ENCODE data around the gene TMEM181. TPM values are rescaled to one million over a fixed set of nuclear protein-coding genes. Genes with fewer than 3 reads are reported as not detected.
"Not testable (repeated sequence)": the region's sequence is repeated elsewhere in the genome, so short reads cannot be mapped to it uniquely, and the experiment has no call there.

The TMEM181 gene
- total RNA-seq, 1 donor, result 13.4 TPM

DNA sequence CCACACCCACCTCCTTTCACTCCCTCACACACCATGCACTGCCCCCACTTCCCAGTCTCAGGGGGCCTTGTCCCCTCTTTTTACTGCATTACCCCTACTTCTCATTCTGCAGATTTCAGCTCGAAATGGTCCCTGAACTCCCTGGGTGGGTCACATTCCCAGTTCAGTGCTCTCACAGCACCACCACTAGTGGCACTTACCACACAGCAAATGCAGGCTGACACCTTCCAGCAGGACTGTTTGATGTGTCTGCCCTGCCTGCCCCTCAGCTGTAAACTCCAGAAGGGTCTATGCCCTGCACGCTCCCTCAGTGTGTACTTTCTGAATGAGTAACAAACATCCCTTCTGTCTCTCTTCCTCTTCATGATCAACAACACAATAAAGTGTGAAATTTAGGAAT is 80.6 kb downstream of the TMEM181 start:
- Histone ChIP-seq H3K27me3 (ENCODE audit: insufficient read depth, low read length) (no peaks in the 10 kb centered on the region), H3K9me3 (ENCODE audit: low read depth, low read length) (no peaks in the 10 kb centered on the region), H3K4me3 (ENCODE audit: low read length) (no peak overlapping the region), H3K4me1 (ENCODE audit: insufficient read depth, low read length) (peaks cover 53% of the 10 kb centered on the region)

DNA sequence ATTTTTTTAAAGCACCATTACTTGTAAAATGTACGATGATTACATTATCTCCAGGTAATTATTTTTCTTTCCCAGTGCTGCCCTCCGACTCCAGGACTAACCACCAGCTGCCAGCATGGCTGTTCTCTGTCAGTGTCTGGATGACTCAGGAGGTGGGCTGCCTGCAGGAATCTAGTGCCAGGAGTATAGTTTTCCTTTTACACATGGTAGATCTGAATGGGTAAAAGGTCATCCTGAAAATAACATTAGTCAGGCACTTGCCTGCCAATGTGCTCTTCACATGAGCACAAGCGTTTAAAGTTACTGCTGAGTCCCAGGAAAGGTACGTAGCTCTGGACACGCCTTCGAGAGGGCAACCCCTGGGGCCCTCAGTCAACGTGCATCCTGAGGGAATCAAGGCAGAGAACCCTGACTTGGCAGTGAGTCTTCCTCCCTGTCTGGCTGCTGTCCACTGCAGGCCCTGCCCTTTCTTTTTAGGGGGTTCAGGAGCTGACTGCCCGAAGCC is 82.3 kb downstream of the TMEM181 start:
- H3K27me3 ChIP-seq (ENCODE audit: insufficient read depth, low read length), result no peaks in the 10 kb centered on the region
- H3K4me1 ChIP-seq (ENCODE audit: insufficient read depth, low read length), result peaks cover 53% of the 10 kb centered on the region
- H3K4me3 ChIP-seq (ENCODE audit: low read length), result no peak overlapping the region
- no peaks in the 10 kb centered on the region for H3K9me3 ChIP-seq (ENCODE audit: low read depth, low read length)

DNA sequence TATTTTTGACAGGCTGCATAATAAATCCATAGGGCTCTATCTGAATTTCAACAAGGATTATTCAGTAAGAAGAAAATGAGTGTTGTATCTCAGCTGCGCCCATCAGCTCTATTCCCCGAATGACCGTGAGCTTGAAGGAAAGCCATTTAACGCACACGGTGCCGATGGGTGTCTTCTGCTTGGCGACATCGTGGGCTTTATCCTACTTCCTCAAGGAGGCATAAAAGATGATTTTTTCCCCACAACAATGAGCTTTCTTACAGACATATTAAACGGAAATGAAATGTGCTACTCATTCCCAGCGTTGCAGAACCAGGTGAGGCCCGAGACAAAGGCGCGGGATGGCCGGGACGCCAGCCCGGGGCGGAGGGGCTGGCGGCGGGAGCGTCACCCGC is 83.9 kb downstream of the TMEM181 start:
- Histone ChIP-seq H3K9me3 (ENCODE audit: low read depth, low read length) (no peaks in the 10 kb centered on the region), H3K27me3 (ENCODE audit: insufficient read depth, low read length) (no peaks in the 10 kb centered on the region), H3K4me3 (ENCODE audit: low read length) (peak overlapping the region; percentile 98), H3K4me1 (ENCODE audit: insufficient read depth, low read length) (peaks cover 57% of the 10 kb centered on the region)

DNA sequence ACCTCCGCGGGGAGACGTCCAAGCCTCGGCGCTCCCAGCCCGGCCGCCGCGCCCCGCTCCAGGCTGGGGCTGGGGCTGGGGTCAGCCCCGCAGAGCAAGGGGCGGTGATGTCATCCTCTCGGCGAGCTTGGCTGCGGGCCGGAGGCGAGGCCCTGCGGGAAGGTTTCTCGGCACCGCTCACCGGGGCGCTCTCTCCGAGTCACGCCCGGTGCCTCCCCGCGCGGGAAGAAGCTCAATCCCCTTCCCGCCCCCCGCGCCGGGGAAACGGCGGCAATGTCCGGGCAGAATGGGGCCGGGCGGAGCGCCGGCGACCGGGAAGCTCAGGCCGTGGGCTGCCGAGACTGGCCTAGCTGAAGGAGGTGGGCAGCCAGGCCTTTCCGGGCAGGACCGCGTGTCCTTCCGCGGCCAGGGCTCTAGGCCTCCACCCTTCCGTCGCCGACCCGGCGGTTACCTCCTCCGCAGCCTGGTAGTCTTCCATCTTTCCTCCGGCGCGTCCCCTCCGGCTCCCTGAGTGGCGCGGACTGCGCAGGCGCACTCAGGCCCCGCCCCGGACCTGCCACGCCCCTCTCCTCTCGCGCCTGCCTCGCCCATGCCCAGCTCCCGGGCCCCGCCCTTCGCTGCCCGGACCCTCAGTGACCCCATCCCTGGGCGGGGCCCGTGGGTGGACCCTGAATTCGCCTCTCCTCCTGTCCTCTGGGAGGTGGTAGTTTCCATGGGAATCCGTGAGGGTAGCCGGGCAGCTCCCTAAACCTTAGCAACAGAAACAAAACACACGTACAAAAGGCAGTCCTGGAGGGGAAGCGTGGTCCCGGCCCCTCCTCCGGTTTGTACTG is 84.6 kb downstream of the TMEM181 start, which contains the start of gene DYNLT1:
Gene DYNLT1 (minus strand): TSS at position 513 of the 833 bp plus-strand sequence. CDS start 35 bp downstream, at position 478.
- Histone ChIP-seq H3K4me3 (ENCODE audit: low read length) (peak within 1 kb of the TSS; percentile 98), H3K9me3 (ENCODE audit: low read depth, low read length) (no peaks in the 10 kb centered on the region), H3K4me1 (ENCODE audit: insufficient read depth, low read length) (peaks cover 57% of the 10 kb centered on the region), H3K27me3 (ENCODE audit: insufficient read depth, low read length) (no peaks in the 10 kb centered on the region)

DNA sequence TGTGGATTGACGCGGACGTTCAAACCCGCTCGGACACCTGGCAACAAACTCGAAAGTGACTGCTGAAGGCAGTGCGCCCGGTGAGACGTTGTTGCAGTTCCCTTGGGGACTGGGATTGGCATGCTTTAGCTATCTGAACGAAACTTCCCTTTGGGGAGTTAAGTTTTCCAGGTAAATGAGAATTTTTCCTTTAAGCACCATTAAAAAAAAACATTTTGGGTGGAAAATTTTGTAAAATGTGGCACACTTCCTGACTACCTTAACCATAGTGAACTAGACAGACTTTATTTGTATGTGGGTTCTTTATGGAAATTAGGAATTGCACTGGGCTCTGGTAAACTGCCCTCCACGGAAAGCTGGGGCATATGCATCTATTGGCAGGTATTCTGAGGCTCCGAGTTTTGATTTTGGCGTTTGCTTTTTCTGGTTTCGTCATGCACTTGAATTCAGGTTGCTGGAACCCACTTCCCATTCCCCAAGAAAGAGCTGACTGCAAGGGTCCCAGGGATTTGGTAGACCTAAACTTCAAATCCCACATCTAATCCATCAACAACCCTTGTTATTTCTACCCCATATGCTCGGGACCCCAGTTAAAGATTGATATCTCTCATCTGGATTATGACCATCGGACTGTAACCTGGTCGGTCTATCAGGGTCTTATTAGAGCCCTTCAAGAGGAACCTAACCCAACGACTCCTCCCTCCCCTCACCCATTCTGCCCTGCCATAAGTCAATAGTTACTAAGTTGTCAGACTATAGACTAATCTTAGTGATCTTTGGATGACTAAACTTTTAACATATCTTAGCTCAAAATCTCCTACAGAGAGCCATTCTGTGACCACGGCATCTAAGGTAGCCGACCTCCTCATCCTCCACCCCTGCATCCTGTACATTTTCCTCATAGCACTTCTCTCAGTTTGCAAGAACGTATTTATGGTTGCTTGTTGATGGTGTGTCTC is 85.5 kb downstream of the TMEM181 start:
- no peaks in the 10 kb centered on the region for H3K9me3 ChIP-seq (ENCODE audit: low read depth, low read length)
- no peaks in the 10 kb centered on the region for H3K27me3 ChIP-seq (ENCODE audit: insufficient read depth, low read length)
- peaks cover 55% of the 10 kb centered on the region for H3K4me1 ChIP-seq (ENCODE audit: insufficient read depth, low read length)
- peak overlapping the region; percentile 98 for H3K4me3 ChIP-seq (ENCODE audit: low read length)

DNA sequence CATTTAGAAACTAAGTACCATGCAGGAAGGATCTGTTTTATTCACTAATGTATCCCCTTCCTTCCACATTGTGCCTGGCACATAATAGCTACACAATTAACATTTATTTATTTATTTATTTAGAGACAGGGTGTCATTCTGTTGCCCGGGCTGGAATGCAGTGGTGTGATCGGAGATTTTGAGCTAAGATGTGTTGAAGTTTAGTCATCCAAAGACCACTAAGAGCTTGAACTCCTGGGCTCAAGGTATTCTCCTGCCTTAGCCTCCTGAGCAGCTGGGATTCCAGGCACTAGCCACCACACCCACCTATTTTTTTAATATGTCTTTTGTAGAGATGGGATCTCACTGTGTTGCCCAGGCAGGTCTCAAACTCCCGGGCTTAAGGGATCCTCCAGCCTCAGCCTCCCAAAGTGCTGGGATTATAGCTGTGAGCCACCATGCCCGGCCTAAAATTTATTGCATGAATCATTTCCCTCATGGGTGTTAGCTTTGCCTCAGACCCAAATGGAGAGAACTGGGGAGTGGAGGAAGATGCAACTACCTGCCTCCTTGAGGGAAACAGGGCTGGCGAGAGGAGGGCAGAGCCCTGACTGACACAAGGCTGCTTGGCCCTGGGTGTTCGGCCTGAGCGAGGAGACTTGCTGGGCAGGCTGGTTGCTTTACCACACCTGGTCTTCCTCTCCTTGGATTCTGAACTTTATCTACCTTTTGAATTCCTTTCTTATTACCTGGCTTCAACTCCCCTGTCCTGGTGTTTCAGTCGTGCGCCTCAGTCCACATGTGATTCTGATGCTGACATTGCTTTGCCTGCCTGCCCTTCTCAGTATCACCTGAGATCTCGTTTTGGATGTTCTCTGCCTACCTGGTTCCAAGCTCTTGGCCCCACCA is 86.4 kb downstream of the TMEM181 start:
- Histone ChIP-seq H3K9me3 (ENCODE audit: low read depth, low read length) (no peaks in the 10 kb centered on the region), H3K27me3 (ENCODE audit: insufficient read depth, low read length) (no peaks in the 10 kb centered on the region), H3K4me1 (ENCODE audit: insufficient read depth, low read length) (peaks cover 55% of the 10 kb centered on the region), H3K4me3 (ENCODE audit: low read length) (no peak overlapping the region)

DNA sequence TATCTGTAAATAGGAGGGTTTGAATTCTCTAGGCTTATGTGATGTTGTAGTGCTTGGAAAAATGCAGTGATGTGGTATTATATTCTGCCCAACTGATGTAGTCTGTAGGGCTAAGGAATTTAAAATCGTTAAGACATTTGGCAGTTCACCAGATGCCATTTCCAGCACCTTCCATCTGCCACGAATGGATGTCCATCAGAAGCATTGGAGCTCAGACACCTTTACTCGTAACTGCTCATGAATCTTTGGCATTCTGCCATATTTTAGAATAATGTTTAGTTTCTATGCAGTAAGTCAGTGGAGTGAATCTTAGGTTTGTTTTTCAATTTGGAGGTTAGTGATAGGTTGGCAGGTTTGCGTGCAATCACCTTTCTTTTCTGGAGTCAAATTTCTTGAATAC is 87.6 kb downstream of the TMEM181 start:
- H3K27me3 ChIP-seq (ENCODE audit: insufficient read depth, low read length), result no peaks in the 10 kb centered on the region
- no peaks in the 10 kb centered on the region for H3K9me3 ChIP-seq (ENCODE audit: low read depth, low read length)
- H3K4me3 ChIP-seq (ENCODE audit: low read length), result no peak overlapping the region
- H3K4me1 ChIP-seq (ENCODE audit: insufficient read depth, low read length), result peaks cover 50% of the 10 kb centered on the region

DNA sequence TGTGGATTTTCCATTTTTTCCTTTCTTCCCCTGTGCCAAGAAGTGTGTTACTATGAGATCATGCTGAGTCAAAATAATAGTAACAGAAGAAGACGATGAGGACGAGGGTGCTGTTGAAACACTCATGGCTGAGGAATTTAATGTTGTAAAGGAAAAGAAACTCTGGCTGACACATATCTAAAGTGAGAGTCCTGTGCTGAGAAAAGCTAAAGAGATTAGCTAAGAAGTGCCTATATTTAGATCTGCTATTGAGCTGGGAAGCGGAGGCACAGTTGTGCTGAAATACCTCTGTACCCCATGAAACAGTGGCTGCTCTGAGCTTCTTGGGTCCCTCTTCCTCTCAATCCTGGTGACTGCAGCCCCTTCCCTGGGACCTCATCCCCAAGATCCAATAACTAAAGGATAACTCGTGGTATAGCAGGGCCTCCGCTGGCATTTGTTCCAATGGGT is 88.8 kb downstream of the TMEM181 start:
- no peaks in the 10 kb centered on the region for H3K9me3 ChIP-seq (ENCODE audit: low read depth, low read length)
- no peak overlapping the region for H3K4me3 ChIP-seq (ENCODE audit: low read length)
- no peaks in the 10 kb centered on the region for H3K27me3 ChIP-seq (ENCODE audit: insufficient read depth, low read length)
- H3K4me1 ChIP-seq (ENCODE audit: insufficient read depth, low read length), result peaks cover 53% of the 10 kb centered on the region

DNA sequence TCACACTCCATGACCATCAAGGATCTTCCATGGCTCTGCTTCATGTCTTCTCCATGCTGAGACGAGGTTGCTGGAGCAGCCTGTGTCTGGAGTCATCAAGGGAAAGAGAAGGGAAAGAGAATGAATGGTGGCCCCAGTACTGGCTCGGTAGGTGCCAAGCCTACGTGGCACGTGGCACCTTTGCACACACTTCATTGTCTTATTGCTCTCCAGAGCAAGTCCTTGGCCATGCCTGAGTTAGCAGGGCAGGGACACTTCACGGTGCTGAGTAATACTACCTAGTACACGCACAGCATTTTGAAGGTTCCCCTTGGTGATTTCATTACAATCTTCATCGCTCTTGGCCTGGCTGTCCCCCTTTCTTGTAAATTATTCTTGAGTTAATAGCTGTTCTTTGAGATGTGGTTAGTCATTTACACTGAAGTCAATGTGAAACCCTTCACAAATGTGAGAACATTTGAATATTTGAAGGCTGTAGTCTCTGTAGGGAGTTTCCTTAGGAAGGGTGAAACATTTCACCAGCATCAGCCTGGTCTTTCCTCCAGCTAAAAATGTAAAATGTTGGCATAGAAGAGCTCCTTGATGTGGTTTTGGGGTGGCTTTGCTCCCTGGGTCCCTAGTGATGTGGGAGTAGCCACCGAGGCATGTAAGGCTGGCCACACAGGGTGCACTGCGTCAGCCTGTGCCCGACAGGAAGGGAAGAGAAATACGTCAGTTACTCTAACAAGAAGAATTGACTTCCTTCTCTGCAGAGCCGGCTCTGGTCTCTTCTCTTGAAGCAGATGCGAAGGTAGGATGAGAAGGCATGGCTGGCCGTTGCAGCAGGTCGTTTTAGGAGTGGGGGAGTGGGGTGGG is 89.6 kb downstream of the TMEM181 start, which contains the start of gene SYTL3:
Gene SYTL3 (plus strand): TSS at position 766 of the 855 bp plus-strand sequence. CDS start 13,215 bp downstream, outside the sequence.
- Histone ChIP-seq H3K4me1 (ENCODE audit: insufficient read depth, low read length) (peaks cover 61% of the 10 kb centered on the region), H3K27me3 (ENCODE audit: insufficient read depth, low read length) (no peaks in the 10 kb centered on the region)

DNA sequence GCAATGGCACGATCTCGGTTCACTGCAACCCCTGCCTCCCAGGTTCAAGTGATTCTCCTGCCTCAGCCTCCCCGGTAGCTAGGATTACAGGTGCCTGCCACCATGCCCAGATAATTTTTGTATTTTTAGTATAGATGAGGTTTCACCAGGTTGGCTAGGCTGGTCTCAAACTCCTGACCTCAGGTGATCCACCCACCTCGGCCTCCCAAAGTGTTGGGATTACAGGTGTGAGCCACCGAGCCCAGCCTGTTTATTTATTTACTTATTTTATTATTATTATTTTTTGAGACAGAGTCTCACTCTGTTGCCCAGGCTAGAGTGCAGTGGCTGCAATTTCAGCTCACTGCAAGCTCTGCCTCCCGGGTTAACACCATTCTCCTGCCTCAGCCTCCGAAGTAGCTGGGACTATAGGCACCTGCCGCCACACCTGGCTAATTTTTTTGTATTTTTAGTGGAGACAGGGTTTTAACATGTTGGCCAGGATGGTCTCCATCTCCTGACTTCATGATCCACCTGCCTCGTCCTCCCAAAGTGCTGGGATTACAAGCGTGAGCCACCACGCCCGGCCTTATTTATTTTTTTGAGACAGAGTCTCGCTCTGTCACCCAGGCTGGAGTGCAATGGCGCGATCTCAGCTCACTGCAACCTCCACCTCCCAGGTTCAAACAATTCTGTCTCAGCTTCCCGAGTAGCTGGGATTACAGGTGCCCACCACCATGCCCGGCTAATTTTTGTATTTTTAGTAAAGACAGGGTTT is 92.3 kb downstream of the TMEM181 start:
- H3K27me3 ChIP-seq (ENCODE audit: insufficient read depth, low read length); H3K9me3 ChIP-seq (ENCODE audit: low read depth, low read length); H3K4me3 ChIP-seq (ENCODE audit: low read length): not testable (repeated sequence)
- peaks cover 72% of the 10 kb centered on the region for H3K4me1 ChIP-seq (ENCODE audit: insufficient read depth, low read length)

More for the DNA sequence above, 89.6 kb downstream of the TMEM181 start, which contains the start of gene SYTL3:
- Histone ChIP-seq H3K9me3 (ENCODE audit: low read depth, low read length) (no peaks in the 10 kb centered on the region), H3K4me3 (ENCODE audit: low read length) (peak within 1 kb of the TSS; percentile 6)

DNA sequence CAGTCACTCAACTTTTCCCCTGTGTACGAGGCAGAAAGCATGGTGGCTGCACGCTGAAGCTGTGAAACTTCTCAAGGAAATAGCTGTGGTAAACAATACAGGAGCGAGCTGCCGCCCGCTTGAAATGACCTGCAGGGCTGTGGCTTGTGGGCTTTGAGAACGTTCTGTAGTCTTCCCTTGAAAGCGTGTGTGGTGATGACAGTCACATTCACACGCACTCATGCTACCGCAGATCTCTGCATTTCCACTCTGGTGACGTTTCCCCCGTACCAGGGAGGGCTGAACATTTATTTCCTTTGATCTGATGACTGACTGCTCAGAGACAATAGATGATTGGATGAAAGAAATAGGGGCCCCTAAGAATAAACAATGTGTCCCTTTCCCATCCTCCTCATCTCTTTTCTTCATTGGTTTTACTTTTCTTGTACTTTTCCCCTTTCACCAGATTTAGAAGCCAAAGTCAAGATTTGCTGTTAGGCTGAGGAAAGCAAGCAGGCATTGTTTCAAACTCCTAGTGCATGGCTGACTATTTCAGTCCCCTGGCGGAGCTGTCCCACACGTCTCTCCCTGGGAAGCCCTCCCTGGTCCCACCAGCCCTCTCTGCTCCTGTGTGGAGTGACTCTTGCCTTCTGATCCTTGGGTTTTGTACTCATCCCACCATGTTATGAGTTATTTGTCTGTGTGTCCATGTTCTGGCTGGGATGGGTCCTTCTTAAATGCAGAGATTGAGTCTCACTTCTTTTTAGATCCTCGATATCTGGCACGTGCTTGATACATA is 93.9 kb downstream of the TMEM181 start:
- no peak overlapping the region for H3K4me3 ChIP-seq (ENCODE audit: low read length)
- H3K4me1 ChIP-seq (ENCODE audit: insufficient read depth, low read length), result peaks cover 70% of the 10 kb centered on the region
- H3K9me3 ChIP-seq (ENCODE audit: low read depth, low read length), result no peaks in the 10 kb centered on the region
- H3K27me3 ChIP-seq (ENCODE audit: insufficient read depth, low read length), result no peaks in the 10 kb centered on the region

DNA sequence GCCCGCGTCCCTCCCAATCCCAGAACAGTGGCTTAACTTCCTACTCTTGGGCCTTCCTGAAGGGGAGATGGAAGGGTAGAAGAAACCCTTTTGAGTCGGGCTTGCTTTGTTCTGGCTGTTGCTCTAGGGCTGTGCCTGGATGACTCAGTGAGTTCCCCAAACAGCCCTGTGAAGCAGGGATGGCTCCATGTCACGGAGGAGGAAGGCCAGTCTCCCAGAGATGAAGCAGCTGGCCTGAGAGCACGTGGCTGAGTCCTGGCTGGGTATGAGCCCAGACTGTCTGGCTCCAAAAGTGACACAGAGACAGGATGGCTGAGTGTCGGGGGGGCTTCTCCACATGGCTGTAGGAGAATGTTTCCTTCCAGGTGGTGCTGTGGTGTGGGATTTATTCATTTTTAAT is 94.6 kb downstream of the TMEM181 start:
- Histone ChIP-seq H3K4me3 (ENCODE audit: low read length) (no peak overlapping the region), H3K4me1 (ENCODE audit: insufficient read depth, low read length) (peaks cover 63% of the 10 kb centered on the region), H3K27me3 (ENCODE audit: insufficient read depth, low read length) (no peaks in the 10 kb centered on the region), H3K9me3 (ENCODE audit: low read depth, low read length) (no peaks in the 10 kb centered on the region)

Measured in mononuclear cell (primary cell).